ENCODE data around the gene PAPPA2.

- TF ChIP-seq, protein P1, sequence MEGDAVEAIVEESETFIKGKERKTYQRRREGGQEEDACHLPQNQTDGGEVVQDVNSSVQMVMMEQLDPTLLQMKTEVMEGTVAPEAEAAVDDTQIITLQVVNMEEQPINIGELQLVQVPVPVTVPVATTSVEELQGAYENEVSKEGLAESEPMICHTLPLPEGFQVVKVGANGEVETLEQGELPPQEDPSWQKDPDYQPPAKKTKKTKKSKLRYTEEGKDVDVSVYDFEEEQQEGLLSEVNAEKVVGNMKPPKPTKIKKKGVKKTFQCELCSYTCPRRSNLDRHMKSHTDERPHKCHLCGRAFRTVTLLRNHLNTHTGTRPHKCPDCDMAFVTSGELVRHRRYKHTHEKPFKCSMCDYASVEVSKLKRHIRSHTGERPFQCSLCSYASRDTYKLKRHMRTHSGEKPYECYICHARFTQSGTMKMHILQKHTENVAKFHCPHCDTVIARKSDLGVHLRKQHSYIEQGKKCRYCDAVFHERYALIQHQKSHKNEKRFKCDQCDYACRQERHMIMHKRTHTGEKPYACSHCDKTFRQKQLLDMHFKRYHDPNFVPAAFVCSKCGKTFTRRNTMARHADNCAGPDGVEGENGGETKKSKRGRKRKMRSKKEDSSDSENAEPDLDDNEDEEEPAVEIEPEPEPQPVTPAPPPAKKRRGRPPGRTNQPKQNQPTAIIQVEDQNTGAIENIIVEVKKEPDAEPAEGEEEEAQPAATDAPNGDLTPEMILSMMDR (IDR thresholded peaks at IDR 0.05): no peak
- no peak for TF ChIP-seq POLR2A (IDR thresholded peaks at IDR 0.05)
These were observed 236.8 kb downstream of the PAPPA2 start for GRCh38 chr1:176699821-176700220.

All from right lobe of liver (tissue), 4 donors.